Activated CD4-positive, CD25-positive, alpha-beta regulatory T cell treated with anti-CD3 and anti-CD28 coated beads, Interleukin-2, amount 50 U/mL, for 24 hours (primary cell): ENCODE data around the gene CDK2AP2.
A peak's percentile ranks its signal among the peaks of the same experiment; 100 is the strongest.
"Not testable (repeated sequence)": the region's sequence is repeated elsewhere in the genome, so short reads cannot be mapped to it uniquely, and the experiment has no call there.

Experiments used
- ATAC-seq, 2 donors: fragments of 150-1000 bp; cut with Tn5 transposase; one replicate each; pipeline ENCODE4 v1.10.0; 2021; ENCODE audit warnings: mild to moderate bottlenecking in 1 of 2, moderate library complexity in 1 of 2

Gene CDK2AP2

DNA sequence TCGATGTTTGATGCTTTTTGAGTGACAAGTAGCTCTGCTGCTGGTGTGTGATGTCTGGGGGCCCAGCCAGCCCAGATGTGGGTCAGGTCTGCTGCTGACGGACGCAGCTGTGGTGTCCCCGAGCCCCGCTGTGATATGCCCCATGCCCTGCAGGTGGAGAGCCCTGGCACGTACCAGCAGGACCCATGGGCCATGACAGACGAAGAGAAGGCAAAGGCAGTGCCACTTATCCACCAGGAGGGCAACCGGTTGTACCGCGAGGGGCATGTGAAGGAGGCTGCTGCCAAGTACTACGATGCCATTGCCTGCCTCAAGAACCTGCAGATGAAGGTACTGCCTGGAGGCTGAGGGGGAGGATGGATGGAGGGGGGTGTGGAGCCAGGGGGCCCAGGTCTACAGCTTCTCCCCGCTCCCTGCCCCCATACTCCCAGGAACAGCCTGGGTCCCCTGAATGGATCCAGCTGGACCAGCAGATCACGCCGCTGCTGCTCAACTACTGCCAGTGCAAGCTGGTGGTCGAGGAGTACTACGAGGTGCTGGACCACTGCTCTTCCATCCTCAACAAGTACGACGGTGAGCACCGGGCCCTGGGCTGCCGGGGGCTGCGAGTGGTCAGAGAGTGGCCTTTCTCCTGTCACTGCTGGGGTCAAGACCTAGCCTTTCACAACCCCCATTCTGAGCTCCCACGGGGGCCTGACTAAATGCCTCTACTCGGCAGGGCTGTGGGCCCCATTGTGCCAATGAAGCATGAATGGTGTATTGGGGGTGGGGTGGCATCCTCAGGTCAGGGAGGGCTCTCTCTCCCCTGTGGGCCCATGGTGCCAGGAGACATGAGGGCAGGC is 17.9 kb downstream of the CDK2AP2 start:
- no peak for ATAC-seq

DNA sequence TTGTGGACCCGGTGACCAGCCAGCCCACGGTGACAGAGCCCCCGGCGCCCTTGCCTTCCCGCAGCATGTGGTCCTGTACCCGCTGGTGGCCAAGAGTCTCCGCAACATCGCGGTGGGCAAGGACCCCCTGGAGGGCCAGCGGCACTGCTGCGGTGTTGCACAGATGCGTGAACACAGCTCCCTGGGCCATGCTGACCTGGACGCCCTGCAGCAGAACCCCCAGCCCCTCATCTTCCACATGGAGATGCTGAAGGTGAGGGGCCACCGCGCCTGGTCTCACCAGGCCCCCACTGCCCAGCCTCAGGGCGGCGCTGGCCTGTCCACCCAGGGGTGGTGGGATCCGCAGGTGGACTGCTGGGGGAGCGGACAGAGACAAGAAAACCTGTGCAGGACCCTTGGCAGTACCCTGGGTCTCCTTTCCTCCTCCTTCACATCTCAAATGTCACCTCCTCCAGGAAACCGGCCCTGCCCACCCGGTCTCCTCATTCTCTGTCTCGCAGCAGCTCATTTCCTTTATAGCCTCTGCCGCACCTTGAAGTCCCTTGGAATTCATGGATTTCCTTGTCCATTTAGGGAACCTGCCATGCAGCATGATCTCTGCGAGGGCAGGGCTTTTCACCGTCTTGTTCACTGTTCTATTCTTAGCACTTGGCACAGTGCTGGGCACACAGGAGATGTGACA is 18.6 kb downstream of the CDK2AP2 start:
- no peak for ATAC-seq

DNA sequence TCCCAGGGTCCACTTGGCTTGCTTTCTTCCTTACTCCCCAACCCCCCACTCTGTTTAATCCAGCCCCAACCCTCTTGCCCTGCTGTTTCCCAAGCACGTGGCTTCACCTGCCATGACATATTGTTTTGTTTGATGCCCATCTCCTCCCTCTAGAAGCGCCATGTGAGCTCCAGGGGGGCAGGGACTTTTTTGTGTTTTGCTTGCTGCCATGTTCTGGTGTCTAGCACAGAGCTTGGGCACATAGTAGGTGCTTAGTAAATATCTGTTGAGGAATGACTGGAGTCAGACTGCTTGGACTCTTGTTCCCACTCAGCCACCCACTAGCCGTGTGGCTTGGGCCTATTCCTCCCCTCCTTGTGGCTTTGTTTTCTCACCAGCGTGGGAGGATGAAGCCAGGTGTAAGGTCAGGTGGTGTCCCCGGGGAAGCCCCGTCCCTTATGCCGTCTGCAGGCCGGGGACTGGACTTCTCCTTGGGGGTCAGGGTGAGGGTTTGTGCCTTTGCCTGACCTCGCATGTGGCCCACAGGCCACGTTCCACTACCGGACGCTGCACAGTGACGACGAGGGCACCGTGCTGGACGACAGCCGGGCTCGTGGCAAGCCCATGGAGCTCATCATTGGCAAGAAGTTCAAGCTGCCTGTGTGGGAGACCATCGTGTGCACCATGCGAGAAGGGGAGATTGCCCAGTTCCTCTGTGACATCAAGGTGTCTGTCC is 21.3 kb downstream of the CDK2AP2 start:
- peak in 1 of 2 donors; percentile 2 for ATAC-seq

DNA sequence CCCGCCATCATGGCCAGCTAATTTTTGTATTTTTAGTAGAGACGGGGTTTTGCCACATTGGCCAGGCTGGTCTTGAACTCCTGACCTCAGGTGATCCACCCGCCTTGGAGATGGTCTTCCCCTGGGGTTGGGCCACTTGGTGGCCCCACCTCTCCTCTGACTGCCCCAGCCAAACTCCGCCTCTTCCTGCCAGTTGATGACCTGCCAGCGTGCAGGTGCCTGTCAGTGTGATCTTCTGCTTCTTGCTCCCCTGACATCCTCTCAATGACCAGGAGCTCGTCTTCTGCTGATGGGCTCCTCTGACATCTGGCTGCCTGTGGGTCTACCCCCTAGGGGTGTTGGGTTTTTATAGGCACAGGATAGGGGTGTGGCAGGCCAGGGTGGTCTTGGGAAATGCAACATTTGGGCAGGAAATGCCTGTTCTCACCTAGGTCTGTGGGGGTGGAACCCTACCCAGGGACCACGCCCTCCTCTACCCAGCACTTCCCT is 22.0 kb downstream of the CDK2AP2 start:
- not testable (repeated sequence) for ATAC-seq

DNA sequence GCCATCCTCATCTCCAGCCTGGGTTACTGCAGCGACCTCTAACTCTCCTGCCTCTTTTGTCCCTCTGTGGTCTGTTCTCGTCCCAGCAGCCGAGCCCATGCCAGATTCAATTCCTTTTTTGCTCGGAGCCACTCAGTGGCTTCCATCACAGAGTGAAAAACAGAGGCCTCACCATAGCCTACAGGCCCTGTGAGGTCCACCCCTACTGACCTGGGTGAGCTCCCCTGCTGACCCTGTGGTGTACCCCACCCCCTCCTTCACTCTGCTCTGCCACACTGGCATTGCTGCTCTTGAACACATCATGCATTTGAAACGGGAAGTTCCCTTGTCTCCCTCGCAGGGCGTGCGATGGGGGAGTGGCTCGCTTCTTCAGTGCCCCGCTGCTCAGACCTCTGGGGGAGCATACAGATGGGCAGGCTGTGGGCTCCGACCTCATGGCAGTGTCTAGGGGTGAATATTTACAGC is 23.1 kb downstream of the CDK2AP2 start:
- ATAC-seq = peak; percentile 11 to 14

DNA sequence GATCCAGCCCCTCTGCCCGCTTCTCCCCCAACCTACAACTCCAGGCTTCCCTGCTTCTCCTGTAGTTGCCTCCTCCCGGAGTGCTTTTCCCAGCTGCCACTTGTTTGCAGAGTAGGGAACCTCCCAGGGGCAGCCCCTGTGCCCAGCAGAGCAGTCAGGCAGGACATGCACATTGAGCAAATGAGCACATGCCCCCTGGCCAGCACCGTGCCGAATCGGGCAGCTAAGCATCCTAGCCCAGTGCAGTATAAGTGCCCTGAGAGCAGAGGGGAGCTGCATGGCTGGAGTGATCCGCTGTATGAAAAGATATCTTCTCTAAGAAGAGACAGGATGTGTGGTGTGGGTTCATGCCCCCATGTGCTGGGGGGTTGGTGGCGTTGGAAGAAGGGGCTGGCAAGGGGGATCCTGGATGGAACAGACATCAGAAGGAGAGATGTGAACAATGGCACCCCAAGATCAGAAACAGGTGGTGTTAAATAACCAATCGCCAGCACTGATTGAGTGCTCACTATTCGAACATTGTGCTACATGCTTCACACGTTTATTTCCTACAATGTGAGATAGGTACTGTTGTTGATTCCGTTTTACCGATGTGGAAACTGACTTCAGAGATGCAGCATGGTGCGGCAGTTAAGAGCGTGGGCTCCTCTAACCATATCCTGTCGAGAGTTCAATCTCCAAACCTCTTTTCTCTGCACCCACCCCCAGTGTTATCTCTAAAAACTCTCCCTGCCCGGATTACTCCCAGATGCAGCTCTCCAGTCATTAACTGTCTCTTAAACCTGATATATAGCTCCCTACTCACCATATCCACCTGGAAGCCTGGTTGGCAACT is 23.9 kb downstream of the CDK2AP2 start:
- ATAC-seq = peak in 1 of 2 donors; percentile 3

DNA sequence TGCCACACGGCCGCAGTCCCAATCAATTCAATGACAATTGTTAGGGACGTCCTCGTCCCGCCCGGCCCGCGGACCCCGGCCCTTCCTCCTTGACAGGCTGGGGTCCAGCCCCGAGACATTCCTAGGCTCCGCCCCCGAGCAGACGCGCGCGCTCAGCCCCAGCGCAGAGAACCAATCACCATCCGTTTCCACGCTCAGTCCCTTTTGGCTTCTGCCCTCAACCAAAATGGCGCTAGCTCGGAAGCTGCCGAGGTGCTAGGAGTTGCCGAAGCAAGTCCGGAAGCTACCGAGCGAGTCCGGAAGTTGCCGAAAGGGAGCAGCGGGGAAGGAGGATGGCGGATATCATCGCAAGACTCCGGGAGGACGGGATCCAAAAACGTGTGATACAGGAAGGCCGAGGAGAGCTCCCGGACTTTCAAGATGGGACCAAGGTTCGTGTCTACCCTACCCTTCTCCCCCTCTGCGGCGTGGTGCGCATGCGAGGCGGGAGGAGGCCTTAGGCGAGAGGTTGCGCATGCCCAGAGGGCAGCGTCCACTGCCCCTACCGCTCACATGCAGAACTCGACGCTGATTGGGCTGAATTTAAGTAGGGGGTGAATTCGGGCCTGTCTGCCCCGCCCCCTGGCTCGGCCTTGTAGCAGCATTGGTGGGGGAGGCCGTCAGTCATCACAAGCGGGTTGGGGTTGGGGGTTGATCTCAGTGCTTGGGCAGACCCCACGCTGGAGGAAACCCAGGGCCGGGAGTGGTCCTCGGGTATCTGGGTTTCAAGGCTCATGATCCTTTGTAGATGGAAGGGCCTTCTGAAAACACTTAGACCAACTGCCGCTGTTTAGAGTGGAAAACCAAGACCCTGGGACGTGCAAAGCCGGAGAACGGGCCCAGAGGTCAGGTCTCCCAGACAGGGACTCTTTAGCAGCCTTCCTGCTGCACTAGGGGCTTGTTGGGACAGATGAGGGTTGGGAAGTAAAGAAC is 24.8 kb downstream of the CDK2AP2 start, which contains the start of gene AIP:
TSS of gene AIP (plus strand) at position 200 of the 972 bp plus-strand sequence. CDS start at position 333, 133 bp downstream.
- peak; percentile 76 to 78 for ATAC-seq

DNA sequence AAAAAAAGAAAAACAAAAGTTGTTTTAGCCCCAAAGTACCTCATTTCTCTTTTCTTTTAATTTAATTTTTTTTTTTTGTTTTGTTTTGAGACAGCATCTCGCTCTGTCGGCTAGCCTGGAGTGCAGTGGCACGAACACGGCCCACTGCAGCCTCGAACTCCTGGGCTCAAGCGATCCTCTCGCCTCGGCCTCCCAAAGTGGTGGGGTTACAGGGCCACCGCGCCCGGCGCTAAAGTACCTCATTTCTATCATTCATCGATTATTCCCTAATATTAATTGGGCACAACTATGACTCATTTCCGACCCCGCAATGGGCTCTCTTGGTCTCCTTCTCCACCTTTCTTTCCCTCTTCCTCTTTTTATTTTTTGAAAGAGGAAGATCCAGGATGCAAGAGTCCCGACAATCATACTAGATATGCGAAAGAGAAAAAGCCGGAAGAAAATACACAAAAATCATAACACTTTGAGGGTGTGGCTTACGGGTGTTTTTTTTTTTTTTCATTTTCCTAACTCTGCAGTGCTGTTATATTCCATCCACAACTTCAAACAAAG is 25.6 kb downstream of the CDK2AP2 start:
- ATAC-seq = peak; percentile 1 to 2

DNA sequence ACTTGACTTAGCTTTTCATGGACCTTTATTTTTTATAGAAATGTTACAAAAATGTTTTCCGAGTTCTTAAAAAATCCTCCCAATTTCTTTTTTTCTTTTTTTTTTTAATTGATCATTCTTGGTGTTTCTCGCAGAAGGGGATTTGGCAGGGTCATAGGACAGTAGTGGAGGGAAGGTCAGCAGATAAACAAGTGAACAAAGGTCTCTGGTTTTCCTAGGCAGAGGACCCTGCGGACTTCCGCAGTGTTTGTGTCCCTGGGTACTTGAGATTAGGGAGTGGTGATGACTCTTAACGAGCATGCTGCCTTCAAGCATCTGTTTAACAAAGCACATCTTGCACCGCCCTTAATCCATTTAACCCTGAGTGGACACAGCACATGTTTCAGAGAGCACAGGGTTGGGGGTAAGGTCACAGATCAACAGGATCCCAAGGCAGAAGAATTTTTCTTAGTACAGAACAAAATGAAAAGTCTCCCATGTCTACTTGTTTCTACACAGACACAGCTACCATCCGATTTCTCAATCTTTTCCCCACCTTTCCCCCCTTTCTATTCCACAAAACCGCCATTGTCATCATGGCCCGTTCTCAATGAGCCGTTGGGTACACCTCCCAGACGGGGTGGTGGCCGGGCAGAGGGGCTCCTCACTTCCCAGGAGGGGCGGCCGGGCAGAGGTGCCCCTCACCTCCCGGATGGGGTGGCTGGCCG is 30.5 kb downstream of the CDK2AP2 start:
- ATAC-seq = not testable (repeated sequence)

DNA sequence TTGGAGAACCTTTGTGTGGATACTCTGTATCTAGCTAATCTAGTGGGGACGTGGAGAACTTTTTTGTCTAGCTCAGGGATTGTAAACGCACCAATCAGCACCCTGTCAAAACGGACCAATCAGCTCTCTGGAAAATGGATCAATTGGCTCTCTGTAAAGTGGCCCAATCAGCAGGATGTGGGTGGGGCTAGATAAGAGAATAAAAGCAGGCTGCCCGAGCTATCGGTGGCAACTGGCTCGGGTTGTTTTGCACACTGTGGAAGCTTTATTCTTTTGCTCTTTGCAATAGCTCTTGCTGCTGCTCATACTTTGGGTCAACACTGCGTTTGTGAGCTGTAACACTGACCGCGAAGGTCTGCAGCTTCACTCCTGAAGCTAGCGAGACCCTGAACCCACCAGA is 31.3 kb downstream of the CDK2AP2 start:
- ATAC-seq = not testable (repeated sequence)

DNA sequence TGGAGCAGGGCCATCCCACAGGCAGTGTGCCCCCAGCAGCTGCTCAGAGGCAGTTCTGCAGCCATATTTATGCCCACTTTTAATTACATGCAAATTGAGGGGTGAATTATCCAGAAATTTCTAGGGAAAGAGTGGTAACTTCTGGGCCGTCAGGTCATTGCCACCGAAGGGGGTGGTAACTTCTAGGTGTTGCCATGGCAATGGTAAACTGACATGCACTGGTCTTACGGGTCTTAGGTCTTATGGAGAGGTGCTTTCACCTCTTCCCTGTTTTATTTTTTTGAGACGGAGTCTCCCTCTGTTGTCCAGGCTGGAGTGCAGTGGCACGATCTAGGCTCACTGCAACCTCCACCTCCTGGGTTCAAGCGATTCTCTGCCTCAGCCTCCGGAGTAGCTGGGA is 35.1 kb downstream of the CDK2AP2 start:
- ATAC-seq = no peak

DNA sequence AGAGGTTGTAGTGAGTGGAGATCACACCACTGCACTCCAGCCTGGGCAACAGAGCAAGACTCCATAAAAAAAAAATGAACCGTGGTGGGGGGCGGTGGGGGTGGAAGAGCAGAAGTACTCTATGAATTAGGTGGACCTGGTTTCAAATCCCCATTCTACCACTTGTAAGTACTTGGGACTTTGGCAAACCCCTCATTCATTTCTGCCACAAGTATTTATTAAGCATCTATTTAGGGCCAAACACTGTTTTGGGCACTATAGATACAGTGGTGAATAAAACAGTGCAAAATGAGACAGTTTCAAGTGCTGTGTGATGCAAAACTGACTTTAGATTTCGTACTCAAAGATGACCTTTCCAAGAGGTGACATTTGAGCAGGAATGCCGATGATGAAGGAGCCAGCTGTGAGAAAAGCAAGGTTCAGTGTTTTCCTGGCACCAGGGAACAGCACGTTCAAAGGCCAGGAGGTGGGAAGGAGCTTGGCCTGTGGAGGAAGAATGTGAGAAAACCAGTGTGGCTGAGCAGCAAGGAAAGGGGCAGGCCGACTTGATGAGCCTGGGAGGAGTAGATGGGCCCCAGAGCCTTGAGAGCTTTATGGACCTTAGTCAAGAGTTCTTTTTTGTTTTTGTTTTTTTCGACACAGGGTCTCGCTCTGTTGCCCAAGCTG is 37.5 kb downstream of the CDK2AP2 start:
- no peak for ATAC-seq

DNA sequence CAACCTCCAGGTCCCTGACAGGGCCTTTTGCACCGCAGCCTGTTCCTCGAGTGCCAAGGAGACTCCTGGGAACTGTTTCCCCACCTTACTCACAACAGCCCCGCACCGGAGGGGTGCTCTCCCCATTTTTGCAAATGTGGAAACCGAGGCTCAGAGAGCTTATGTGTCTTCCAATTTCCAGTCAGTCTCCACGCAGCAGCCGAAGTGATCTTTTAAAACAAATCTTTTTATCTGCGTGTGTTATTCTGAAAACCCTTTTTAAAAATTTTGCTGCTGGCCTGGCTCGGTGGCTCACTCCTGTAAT is 38.5 kb downstream of the CDK2AP2 start:
- ATAC-seq = no peak

DNA sequence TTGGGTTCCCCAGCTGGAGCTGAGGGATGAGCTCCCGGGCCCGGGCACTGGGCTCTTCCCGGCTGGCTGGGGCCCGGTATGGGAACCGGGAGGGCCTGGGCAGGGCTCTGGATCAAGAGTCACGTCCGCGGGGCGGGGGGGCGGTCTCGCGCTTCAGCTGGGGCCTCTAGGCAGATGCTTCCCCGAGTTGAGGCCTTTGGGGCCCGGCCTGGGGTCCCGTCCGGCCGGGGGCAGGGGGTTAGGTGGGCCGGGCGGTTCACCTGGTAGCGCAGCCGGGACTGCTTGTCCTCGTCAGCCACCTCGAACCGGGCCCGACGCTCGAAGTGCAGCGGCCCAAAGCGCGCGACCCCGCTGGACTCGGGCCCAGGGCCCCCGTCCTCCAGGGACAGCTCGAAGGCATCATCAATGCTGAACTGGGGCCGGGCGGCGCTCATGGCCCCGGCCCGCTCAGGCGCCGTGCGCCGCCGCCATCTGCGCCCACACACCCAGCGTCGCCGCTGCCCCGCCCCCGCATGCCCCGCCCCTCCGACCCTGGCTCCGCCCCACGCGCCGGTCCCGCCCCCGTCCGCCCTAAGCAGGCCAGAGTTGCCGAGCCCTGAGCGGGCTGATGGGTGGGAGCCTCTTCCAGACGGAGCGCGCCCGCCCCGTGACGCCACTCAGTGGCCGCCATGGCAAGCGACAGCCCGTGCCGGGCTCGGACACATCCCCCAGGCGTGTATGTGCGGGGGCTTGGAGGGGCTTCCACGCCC is 39.0 kb downstream of the CDK2AP2 start, which contains the start of gene TMEM134:
TSS of gene TMEM134 (minus strand) at position 493 of the 749 bp plus-strand sequence. CDS start at position 434, 59 bp downstream.
- peak; percentile 83 to 85 for ATAC-seq

DNA sequence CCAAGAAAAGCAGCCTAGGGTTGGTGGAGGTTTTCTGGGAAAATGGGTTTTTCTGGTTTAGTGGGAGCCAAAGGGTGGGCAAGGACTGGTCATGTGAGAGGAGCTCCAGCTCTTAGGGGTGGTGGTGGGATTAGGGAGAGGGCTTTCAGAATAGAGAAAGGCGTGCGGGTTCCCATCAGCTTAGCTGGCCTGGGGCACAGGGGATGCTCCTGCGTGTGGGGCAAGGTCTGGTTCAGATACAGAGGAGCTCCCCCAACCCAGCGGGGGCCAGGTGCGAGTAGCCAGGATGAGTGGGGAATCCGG is 39.6 kb downstream of the CDK2AP2 start:
- ATAC-seq = peak in 1 of 2 donors; percentile 2

DNA sequence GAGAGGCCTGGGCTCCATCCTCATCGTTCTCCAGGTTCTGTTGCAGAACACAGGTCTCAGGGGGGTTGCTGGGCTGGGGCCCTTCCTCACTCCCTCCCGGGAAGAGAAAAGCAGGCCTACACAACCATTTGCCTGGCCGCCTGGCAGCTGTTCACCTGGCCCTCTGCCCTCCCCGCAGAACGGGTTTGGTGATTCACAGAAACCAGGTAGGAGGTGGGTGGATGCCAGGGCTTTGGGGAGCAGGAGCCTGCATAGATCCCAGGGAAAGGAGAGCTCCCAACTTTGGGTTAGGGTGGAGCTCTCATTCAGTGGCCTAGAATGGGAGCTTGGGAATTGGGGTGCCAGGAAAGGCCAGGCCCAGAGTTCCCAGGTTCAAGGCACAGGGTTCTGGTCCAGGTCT is 39.9 kb downstream of the CDK2AP2 start:
- ATAC-seq = no peak

DNA sequence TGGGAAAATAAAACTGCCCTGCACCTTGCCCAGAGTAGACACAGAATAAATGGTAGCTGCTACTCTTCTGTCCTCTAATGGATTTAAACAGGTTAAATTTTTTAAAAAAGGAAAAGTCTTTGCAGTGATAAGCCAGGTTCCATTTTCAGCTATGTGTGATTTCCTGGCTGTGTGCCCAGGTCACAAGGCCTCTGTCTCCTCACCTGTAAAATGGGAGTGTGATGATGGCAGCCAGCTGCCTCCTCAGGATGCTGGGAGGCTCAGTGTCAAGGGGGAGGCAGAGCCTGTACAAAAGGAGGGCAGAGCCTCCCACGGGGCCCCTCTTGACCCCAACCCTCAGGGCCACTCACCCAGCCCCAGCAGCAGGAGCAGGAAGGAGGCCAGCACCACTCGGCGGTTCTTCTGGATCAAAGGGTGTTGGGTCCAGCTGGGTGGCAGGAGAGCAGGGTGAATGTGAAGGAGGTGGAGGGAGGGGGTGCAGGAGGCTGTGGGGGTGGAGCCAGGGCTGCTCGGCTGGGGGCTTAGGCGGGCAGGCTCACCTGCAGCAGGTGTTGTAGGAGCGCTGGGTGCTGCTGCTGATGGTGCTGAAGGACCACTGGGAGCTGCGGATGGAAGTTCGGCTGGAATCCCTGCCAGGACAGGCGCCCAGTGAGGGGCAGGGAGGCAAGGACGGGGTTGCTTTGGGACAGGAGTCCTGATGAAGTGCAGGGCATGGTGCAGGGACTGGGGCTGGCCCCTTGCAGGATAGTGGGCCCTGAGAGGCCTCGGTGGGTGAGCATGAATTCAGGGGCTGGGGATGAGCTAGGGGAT is 40.8 kb downstream of the CDK2AP2 start:
- no peak for ATAC-seq

DNA sequence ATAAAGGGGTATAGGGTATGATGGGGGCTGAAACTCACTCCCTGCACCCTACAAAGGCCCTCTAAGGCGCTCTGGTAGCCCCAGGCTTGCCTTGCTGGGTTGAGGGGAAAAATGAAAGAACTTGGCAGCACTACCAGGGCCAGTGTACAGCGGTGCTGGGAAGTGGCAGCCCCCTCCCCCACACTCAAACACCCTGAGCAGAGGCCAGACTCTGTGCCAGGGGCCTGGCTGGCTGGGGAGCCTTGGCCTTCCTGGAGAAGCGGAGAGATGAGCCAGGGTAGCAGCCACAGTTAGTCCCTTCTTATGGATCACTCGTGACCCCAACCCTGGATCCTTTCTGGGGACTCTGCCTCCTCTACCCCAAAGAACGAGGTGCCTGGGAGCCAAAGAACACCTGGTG is 41.6 kb downstream of the CDK2AP2 start:
- ATAC-seq = no peak
